Cardiac muscle cell (in vitro differentiated cells and primary cell): ENCODE measurements around the gene COL19A1. TPM values are rescaled to one million over a fixed set of nuclear protein-coding genes. Genes with fewer than 3 reads are reported as not detected.

Source experiments
- DNase-seq, 2 donors: peaks; one replicate each; pipeline versions ENCODE4 v3.0.0 to v3.0.0-alpha.2; 2010 to 2017; ENCODE audit warnings: low read depth in 1 of 2, low spot score in 1 of 2
- H3K27ac ChIP-seq: fragments of 200-600 bp; sonication (generic); 2 replicates; pipeline ENCODE4 v1.5.1; 2016
- H3K27me3 ChIP-seq: fragments of 200-600 bp; sonication (generic); 2 replicates; pipeline ENCODE4 v1.6.0; 2016; ENCODE audit warnings: control low read depth
- H3K36me3 ChIP-seq: fragments of 200-600 bp; sonication (generic); 2 replicates; pipeline ENCODE4 v1.5.1; 2016; ENCODE audit warnings: control low read depth
- H3K4me1 ChIP-seq: fragments of 200-600 bp; sonication (generic); 2 replicates; pipeline ENCODE4 v1.8.1; 2017; ENCODE audit warnings: low read depth, mild to moderate bottlenecking, mixed run types
- H3K4me3 ChIP-seq: fragments of 200-600 bp; sonication (generic); 2 replicates; pipeline ENCODE4 v1.5.1; 2016; ENCODE audit warnings: mild to moderate bottlenecking
- H3K9me3 ChIP-seq: fragments of 200-600 bp; sonication (generic); 2 replicates; pipeline ENCODE4 v1.5.1; 2017; ENCODE audit warnings: low read depth, mild to moderate bottlenecking, control low read depth
- polyA plus RNA-seq: library from polyadenylated mRNA; unstranded; fragments of >200 nt; fragmentation: Nextera tagmentation; extraction: Ambion mirVana; gene quantifications from 2 replicates; pipeline ENCODE4 v1.2.1, GENCODE V29; 2016
- total RNA-seq: library from RNA; depleted of rRNA; stranded (reverse); fragments of >200 nt; gene quantifications from 2 replicates; pipeline ENCODE4 v1.2.3, GENCODE V29; 2016
- TF ChIP-seq, protein P1 (sequence below): IDR thresholded peaks from 2 replicates; pipeline ENCODE4 v1.5.1; 2012; ENCODE audit warnings: low read depth, mild to moderate bottlenecking, low read length

Gene COL19A1
- total and polyA plus RNA-seq, 2 experiments from 2014 or later: 0.10 to 0.27 TPM

DNA sequence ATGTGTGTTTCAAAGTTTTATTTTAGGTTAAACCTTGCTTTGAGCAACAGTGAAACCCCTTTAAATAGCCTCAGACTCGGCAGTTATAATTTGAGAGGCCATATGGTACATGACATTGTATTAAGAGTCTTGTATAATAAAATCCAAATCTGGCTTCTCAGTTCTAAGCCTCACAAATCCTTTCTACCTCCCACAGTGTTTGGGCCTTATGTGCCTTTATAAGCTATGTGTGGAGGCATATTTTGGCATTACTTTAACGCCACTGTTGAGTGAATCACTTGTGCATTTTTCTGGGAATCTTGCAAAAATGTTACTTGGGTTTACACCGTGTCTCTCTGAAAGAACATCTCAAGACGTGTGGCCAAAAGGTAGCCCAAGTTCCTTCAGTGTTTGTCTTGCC lies 284.2 kb downstream of the COL19A1 start:
- TF ChIP-seq, protein P1, sequence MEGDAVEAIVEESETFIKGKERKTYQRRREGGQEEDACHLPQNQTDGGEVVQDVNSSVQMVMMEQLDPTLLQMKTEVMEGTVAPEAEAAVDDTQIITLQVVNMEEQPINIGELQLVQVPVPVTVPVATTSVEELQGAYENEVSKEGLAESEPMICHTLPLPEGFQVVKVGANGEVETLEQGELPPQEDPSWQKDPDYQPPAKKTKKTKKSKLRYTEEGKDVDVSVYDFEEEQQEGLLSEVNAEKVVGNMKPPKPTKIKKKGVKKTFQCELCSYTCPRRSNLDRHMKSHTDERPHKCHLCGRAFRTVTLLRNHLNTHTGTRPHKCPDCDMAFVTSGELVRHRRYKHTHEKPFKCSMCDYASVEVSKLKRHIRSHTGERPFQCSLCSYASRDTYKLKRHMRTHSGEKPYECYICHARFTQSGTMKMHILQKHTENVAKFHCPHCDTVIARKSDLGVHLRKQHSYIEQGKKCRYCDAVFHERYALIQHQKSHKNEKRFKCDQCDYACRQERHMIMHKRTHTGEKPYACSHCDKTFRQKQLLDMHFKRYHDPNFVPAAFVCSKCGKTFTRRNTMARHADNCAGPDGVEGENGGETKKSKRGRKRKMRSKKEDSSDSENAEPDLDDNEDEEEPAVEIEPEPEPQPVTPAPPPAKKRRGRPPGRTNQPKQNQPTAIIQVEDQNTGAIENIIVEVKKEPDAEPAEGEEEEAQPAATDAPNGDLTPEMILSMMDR: no peak
- peaks cover 7% of the 10 kb centered on the region for H3K4me1 ChIP-seq
- no peaks in the 10 kb centered on the region for H3K36me3 ChIP-seq
- H3K9me3 ChIP-seq: no peaks in the 10 kb centered on the region
- no peak overlapping the region for H3K27ac ChIP-seq
- H3K27me3 ChIP-seq: no peaks in the 10 kb centered on the region
- no peak for DNase-seq
- H3K4me3 ChIP-seq: no peak overlapping the region

DNA sequence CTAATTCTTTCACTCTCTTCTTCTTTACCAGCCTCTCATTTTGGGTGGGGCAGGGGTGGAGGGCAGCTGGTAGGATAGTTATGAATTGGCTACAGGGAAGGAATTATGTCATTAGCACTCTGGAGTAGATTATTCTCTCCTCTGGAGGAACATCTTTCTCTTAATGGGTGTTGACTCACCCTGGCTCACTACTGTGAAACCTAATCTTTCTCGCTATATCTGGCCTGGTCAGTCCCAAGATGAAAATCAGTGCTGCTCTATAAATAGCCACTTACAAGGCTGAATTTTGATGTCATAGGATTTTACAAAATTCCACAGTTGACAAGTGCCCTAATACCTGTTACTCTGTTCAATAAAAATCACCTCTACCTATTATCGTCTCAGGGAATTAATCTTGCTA lies 285.3 kb downstream of the COL19A1 start:
- H3K36me3 ChIP-seq: no peaks in the 10 kb centered on the region
- TF ChIP-seq, protein P1: no peak
- H3K4me1 ChIP-seq: peaks cover 11% of the 10 kb centered on the region
- no peak overlapping the region for H3K4me3 ChIP-seq
- H3K27ac ChIP-seq: no peak overlapping the region
- H3K9me3 ChIP-seq: no peaks in the 10 kb centered on the region
- no peaks in the 10 kb centered on the region for H3K27me3 ChIP-seq
- DNase-seq: no peak

DNA sequence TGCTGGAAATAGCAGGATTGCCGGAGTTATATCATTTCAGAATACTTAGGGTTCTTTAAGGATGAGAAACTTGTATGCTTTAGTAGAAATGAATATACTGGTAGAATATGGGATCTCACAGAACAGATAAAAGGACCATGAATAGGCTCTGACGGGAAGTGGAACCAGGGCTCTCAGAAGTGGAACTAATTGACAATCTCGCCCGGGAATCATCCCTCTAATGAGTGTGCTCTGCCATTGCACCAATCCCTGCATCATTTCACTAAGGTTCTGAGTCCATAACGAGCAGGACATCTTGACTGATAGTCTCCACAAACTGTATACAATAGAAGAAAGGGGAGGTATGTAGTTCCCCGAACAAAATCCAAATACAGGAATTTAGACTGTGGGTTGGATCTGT lies 286.4 kb downstream of the COL19A1 start:
- Histone ChIP-seq H3K27ac (no peak overlapping the region), H3K36me3 (no peaks in the 10 kb centered on the region), H3K9me3 (no peaks in the 10 kb centered on the region), H3K27me3 (no peaks in the 10 kb centered on the region), H3K4me3 (no peak overlapping the region), H3K4me1 (peaks cover 11% of the 10 kb centered on the region)
- TF ChIP-seq, protein P1: no peak
- no peak for DNase-seq

DNA sequence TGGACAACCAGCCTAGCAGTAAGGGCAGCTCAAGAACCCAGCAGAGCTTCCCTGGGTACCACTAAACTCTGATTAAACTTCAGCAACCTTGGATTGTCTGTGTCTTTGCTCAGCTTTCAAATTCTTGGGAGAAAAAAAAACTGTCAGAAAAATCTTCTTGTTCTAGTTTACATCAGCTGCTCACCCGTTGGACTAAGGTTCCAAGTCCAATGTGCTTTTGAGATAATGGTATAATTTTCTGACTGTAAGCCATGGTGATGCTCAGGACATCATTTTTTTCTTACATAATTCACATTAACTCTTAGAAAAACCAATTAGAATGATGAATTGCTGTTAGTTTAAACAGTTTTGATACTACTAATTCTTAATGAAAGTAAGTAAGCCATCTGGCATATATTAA lies 290.7 kb downstream of the COL19A1 start:
- no peak for DNase-seq
- Histone ChIP-seq H3K9me3 (no peaks in the 10 kb centered on the region), H3K27ac (no peak overlapping the region), H3K4me3 (no peak overlapping the region), H3K4me1 (peaks cover 11% of the 10 kb centered on the region), H3K27me3 (no peaks in the 10 kb centered on the region), H3K36me3 (no peaks in the 10 kb centered on the region)
- TF ChIP-seq, protein P1: no peak

DNA sequence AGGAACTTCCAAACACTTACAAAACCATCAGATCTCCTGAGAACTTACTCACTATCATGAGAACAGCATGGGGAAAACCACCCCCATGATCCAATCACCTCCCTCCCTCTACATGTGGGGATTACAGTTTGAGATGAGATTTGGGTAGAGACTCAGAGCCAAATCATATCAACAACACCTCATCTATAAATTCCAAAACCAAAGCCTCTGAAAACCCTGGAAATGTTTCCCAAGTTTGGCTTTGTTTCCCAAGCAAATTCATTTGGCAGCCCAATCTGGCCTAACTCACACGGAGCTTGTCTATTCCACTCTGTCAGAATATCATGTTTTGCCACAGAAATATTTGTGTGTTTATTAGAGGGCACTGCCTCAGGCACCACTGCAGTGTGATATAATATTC lies 293.9 kb downstream of the COL19A1 start:
- Histone ChIP-seq H3K27ac (no peak overlapping the region), H3K9me3 (no peaks in the 10 kb centered on the region), H3K27me3 (no peaks in the 10 kb centered on the region), H3K4me1 (peaks cover 6% of the 10 kb centered on the region), H3K4me3 (no peak overlapping the region), H3K36me3 (no peaks in the 10 kb centered on the region)
- no peak for DNase-seq
- TF ChIP-seq, protein P1: no peak

DNA sequence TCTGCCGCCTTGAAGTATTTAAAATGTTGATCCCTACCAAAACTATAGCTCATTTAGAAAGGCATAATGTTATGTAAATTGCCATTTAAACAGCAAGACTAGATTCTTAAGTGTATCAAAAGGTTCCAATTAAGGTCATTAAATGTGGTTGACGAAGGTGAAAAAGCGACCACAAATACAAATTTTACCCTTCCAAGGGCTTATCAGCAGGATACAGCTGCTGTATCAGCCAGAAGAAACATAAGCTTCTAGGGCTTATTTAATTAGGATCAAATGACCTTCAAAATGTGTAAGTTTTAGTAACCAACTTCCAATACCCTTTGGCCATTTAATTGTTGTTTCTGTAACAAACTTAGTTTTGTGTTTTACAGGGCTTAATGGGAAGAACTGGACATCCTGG lies 296.6 kb downstream of the COL19A1 start:
- Histone ChIP-seq H3K9me3 (no peaks in the 10 kb centered on the region), H3K4me1 (no peaks in the 10 kb centered on the region), H3K27me3 (peaks cover 5% of the 10 kb centered on the region), H3K4me3 (no peak overlapping the region), H3K27ac (no peak overlapping the region), H3K36me3 (no peaks in the 10 kb centered on the region)
- DNase-seq: no peak
- TF ChIP-seq, protein P1: no peak
